Kidney (tissue), 14 donors: ENCODE data around the gene CDK14. TPM values are rescaled to one million over a fixed set of nuclear protein-coding genes. Genes with fewer than 3 reads are reported as not detected.

ENCODE experiments used
- DNase-seq, 5 donors: peaks; one replicate each; pipeline ENCODE4 v3.0.0-alpha.2; 2013 to 2020
- FAIRE-seq: peaks from 2 replicates; lab custom pipeline; 2012; peaks lifted over from hg19 to GRCh38; lab: Jason Lieb, UNC
- H3K27ac ChIP-seq, 2 donors: one replicate each; pipeline ENCODE4 v1.7.0; 2013; ENCODE audit warnings: low read depth in 2 of 2, low read length in 2 of 2, inconsistent platforms in 1 of 2
- H3K27me3 ChIP-seq: one replicate; pipeline ENCODE4 v1.7.1; 2013; ENCODE audit warnings: low read length, inconsistent platforms; ENCODE audit not compliant: control insufficient read depth, insufficient read depth
- H3K36me3 ChIP-seq, 3 donors: one replicate each; pipeline versions ENCODE4 v1.7.0 to v1.7.1; 2013; ENCODE audit warnings: low read length in 3 of 3, control low read depth in 1 of 3, inconsistent platforms in 1 of 3; ENCODE audit not compliant: insufficient read depth in 3 of 3, control insufficient read depth in 2 of 3
- H3K4me1 ChIP-seq, 3 donors: one replicate each; pipeline versions ENCODE4 v1.7.0 to v1.7.1; 2013; ENCODE audit warnings: low read length in 3 of 3, inconsistent platforms in 1 of 3, low read depth in 1 of 3; ENCODE audit not compliant: control insufficient read depth in 2 of 3, insufficient read depth in 2 of 3
- H3K4me3 ChIP-seq, 3 donors: one replicate each; pipeline versions ENCODE4 v1.7.0 to v1.8.1; 2013; ENCODE audit warnings: low read length in 3 of 3, control low read depth in 1 of 3, inconsistent platforms in 1 of 3
- H3K9ac ChIP-seq, 3 donors: one replicate each; pipeline versions ENCODE4 v1.7.0 to v1.7.1; 2013; ENCODE audit warnings: low read length in 3 of 3, control low read depth in 1 of 3, inconsistent platforms in 1 of 3
- H3K9me3 ChIP-seq, 3 donors: one replicate each; pipeline versions ENCODE4 v1.7.0 to v1.7.1; 2013; ENCODE audit warnings: low read length in 3 of 3, control low read depth in 1 of 3, inconsistent platforms in 1 of 3; ENCODE audit not compliant: control insufficient read depth in 2 of 3, insufficient read depth in 1 of 3
- CTCF ChIP-seq: IDR thresholded peaks from 3 replicates; pipeline ENCODE4 v1.5.1; 2012; ENCODE audit warnings: mild to moderate bottlenecking, moderate library complexity, borderline replicate concordance; ENCODE audit not compliant: insufficient read depth; ENCODE audit errors: extremely low read depth
- intact Hi-C: fragments of 100-400 bp; cut with DNase I; formaldehyde crosslinking; loops from one replicate; pipeline ENCODE4 v1.11.1; 2022
- polyA plus RNA-seq: library from polyadenylated mRNA; stranded (reverse); fragments of 350-450 nt; fragmentation: Illumina TruSeq; extraction: RNeasy Lipid Tissue Mini Kit (QIAGEN cat#74804); gene quantifications from one replicate; pipeline ENCODE4 v1.2.3, GENCODE V29; 2014; ENCODE audit warnings: low read depth, low replicate concordance; ENCODE audit not compliant: insufficient read depth
- total RNA-seq: library from RNA; stranded (reverse); fragmentation: NEBNext Ultra II Directional; extraction: Animal tissue kit (Norgen Biotek cat#: 25700); gene quantifications from one replicate; pipeline ENCODE4 v1.2.1, GENCODE V29; 2021
- donor health status: control.
- donor health status: control.
- donor health status: control.
- donor health status: control.
- donor health status: control.
- donor health status: DM: yes; HTN: yes; CAD: no.
- donor health status: Normal renal cell carcinoma (clear cell type).

CDK14 gene
- total and polyA plus RNA-seq, 2 donors from 2014 or later: 11.9 to 33.9 TPM

- TF ChIP-seq CTCF: no peak
- no peaks in the 10 kb centered on the region for H3K9me3 ChIP-seq
- no peak overlapping the region for H3K4me3 ChIP-seq
- no peak overlapping the region for H3K27ac ChIP-seq
- FAIRE-seq: no peak
- no peaks in the 10 kb centered on the region for H3K27me3 ChIP-seq
- no peak overlapping the region for H3K9ac ChIP-seq
- H3K36me3 ChIP-seq: no peaks in the 10 kb centered on the region
- H3K4me1 ChIP-seq: peaks cover 2 to 6% (median 6%) of the 10 kb centered on the region in 3 donors
- no peak for DNase-seq
- intact Hi-C loops: no loop called here
These were observed 361.8 kb downstream of the CDK14 start for GRCh38 chr7:90957883-90958282.

- DNase-seq (no peak), FAIRE-seq (no peak)
- Histone ChIP-seq H3K9me3 (no peaks in the 10 kb centered on the region), H3K4me1 (peaks cover 2 to 6% (median 6%) of the 10 kb centered on the region in 3 donors), H3K36me3 (no peaks in the 10 kb centered on the region), H3K27ac (no peak overlapping the region), H3K4me3 (no peak overlapping the region), H3K9ac (no peak overlapping the region), H3K27me3 (no peaks in the 10 kb centered on the region)
- TF ChIP-seq CTCF: no peak
- intact Hi-C loops: no loop called here
These were observed 362.5 kb downstream of the CDK14 start for GRCh38 chr7:90958647-90959046.

GRCh38 chr7:90961037-90961725 lies 365.1 kb downstream of the CDK14 start:
- Histone ChIP-seq H3K9ac (no peak overlapping the region), H3K27ac (no peak overlapping the region), H3K27me3 (no peaks in the 10 kb centered on the region), H3K36me3 (no peaks in the 10 kb centered on the region), H3K4me1 (peaks cover 2 to 6% (median 6%) of the 10 kb centered on the region in 3 donors), H3K9me3 (no peaks in the 10 kb centered on the region), H3K4me3 (no peak overlapping the region)
- FAIRE-seq (no peak), DNase-seq (no peak)
- intact Hi-C loops: no loop called here
- TF ChIP-seq CTCF: no peak
